ENCODE measurements around the gene KIFC3. TPM values are rescaled to one million over a fixed set of nuclear protein-coding genes. Genes with fewer than 3 reads are reported as not detected.

KIFC3 gene
- total RNA-seq, 2 experiments from 2014 or later = 0.54 to 0.89 TPM

GRCh38 chr16:57736419-57737351 is 65.6 kb downstream of the KIFC3 start:
- TF ChIP-seq, protein P1, sequence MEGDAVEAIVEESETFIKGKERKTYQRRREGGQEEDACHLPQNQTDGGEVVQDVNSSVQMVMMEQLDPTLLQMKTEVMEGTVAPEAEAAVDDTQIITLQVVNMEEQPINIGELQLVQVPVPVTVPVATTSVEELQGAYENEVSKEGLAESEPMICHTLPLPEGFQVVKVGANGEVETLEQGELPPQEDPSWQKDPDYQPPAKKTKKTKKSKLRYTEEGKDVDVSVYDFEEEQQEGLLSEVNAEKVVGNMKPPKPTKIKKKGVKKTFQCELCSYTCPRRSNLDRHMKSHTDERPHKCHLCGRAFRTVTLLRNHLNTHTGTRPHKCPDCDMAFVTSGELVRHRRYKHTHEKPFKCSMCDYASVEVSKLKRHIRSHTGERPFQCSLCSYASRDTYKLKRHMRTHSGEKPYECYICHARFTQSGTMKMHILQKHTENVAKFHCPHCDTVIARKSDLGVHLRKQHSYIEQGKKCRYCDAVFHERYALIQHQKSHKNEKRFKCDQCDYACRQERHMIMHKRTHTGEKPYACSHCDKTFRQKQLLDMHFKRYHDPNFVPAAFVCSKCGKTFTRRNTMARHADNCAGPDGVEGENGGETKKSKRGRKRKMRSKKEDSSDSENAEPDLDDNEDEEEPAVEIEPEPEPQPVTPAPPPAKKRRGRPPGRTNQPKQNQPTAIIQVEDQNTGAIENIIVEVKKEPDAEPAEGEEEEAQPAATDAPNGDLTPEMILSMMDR (IDR thresholded peaks at IDR 0.05) = no peak
- ChIA-PET CTCF (interaction anchor here (0.7 to 5.6 kb wide), 9 partner anchors 10 to 160 kb away, joined by 3 to 27 read pairs (median 6); no protein-coding TSS in a partner anchor), POLR2A (interaction anchor here (0.6 to 1.9 kb wide), 8 partner anchors 14 to 263 kb away, joined by 3 to 7 read pairs (median 3); partner anchors contain the start of genes USB1 and ZNF319)
- Mint-ChIP-seq H3K4me1 (ENCODE audit: low read depth) (peaks cover 18% of the 10 kb centered on the region), H3K9me3 (peaks cover 8% of the 10 kb centered on the region), H3K4me3 (peak overlapping the region; percentile 99), H3K36me3 (ENCODE audit: low read depth) (peaks cover 15% of the 10 kb centered on the region), H3K27me3 (no peaks in the 10 kb centered on the region), H3K27ac (peak overlapping the region; percentile 98)
- intact Hi-C loops (cut with micrococcal nuclease) = loop anchor here (10.0 kb wide), 1 partner anchor 132 kb away; no protein-coding TSS in a partner anchor
- ATAC-seq = no peak
- peak; percentile 69 for DNase-seq

- no peak for DNase-seq
- CTCF ChIA-PET = interaction anchor here (0.7 to 5.6 kb wide), 10 partner anchors 10 to 159 kb away, joined by 3 to 27 read pairs (median 6); no protein-coding TSS in a partner anchor
- peaks cover 15% of the 10 kb centered on the region for H3K36me3 Mint-ChIP-seq (ENCODE audit: low read depth)
- intact Hi-C loops (cut with micrococcal nuclease) = loop anchor here (10.0 kb wide), 1 partner anchor 131 kb away; no protein-coding TSS in a partner anchor
- peak within 1 kb of the TSS; percentile 98 for H3K27ac Mint-ChIP-seq
- no peak for ATAC-seq
- H3K9me3 Mint-ChIP-seq = peaks cover 8% of the 10 kb centered on the region
- POLR2A ChIA-PET = interaction anchor here (0.6 to 1.9 kb wide), 12 partner anchors 9 to 264 kb away, joined by 3 to 7 read pairs (median 3); partner anchors contain the start of genes CCDC102A, USB1 and ZNF319
- TF ChIP-seq, protein P1 (IDR thresholded peaks at IDR 0.05) = no peak
- H3K4me3 Mint-ChIP-seq = peak within 1 kb of the TSS; percentile 99
- no peaks in the 10 kb centered on the region for H3K27me3 Mint-ChIP-seq
- H3K4me1 Mint-ChIP-seq (ENCODE audit: low read depth) = peaks cover 18% of the 10 kb centered on the region
Measured at GRCh38 chr16:57735755-57736418, 66.4 kb downstream of the KIFC3 start, which contains the start of gene KATNB1. KATNB1 (plus strand) TSS chr16:57735770; CDS start chr16:57737244, 1,474 bp downstream.

DNA sequence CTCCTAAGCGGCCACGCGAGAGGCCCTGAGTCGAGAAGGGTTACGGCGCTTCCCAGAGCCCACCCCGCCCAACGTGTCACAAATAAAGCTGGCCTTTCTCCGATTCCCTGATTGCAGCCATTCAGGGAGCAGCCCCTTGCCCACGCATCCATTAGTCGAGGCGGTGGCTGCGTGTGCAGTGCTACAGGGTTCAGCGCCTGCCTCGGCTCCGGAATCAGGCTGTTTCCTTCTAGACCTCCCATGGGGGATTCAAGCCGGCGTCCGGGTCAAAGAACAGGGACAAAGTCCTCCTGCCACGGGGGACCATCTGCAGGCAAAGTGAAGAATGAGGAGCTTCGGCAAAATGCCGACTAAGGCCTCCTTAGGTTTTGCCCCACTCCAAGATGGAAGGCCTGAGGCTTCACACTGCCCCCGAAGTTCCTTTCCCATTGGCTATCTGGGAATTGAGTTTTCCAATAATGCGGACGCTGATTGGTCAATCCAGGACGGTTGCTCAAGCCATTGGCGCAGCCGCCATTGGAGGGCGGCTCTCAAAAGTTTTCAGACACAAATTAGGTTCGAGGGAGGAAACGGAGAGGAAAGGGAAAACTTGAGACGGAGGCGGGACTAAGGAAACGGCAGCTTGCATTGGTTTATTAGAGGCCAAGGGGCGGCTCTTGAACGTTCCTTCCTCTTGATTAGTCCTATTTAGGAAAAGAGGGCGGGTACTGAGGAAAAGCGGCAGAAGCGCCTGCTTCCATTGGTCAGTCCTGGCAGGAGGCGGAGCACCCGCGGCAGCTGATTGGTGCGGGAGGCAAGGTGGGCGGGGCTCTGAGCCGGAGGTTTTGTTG is 67.2 kb downstream of the KIFC3 start:
- H3K4me3 Mint-ChIP-seq = peak overlapping the region; percentile 99
- peaks cover 8% of the 10 kb centered on the region for H3K9me3 Mint-ChIP-seq
- DNase-seq (peak; percentile 99), ATAC-seq (peak; percentile 93)
- H3K27me3 Mint-ChIP-seq = no peaks in the 10 kb centered on the region
- TF ChIP-seq, protein P1 (IDR thresholded peaks at IDR 0.05) = no peak
- H3K27ac Mint-ChIP-seq = peak overlapping the region; percentile 98
- H3K36me3 Mint-ChIP-seq (ENCODE audit: low read depth) = peaks cover 15% of the 10 kb centered on the region
- ChIA-PET CTCF (interaction anchor here (0.7 to 5.6 kb wide), 6 partner anchors 14 to 158 kb away, joined by 3 to 27 read pairs (median 16); no protein-coding TSS in a partner anchor), POLR2A (interaction anchor here (0.6 to 1.9 kb wide), 11 partner anchors 8 to 565 kb away, joined by 3 to 7 read pairs (median 3); partner anchors contain the start of genes CCDC102A, CFAP20, USB1 and ZNF319)
- H3K4me1 Mint-ChIP-seq (ENCODE audit: low read depth) = peaks cover 18% of the 10 kb centered on the region
- intact Hi-C loops (cut with micrococcal nuclease) = loop anchor here (10.0 kb wide), 1 partner anchor 130 kb away; no protein-coding TSS in a partner anchor

DNA sequence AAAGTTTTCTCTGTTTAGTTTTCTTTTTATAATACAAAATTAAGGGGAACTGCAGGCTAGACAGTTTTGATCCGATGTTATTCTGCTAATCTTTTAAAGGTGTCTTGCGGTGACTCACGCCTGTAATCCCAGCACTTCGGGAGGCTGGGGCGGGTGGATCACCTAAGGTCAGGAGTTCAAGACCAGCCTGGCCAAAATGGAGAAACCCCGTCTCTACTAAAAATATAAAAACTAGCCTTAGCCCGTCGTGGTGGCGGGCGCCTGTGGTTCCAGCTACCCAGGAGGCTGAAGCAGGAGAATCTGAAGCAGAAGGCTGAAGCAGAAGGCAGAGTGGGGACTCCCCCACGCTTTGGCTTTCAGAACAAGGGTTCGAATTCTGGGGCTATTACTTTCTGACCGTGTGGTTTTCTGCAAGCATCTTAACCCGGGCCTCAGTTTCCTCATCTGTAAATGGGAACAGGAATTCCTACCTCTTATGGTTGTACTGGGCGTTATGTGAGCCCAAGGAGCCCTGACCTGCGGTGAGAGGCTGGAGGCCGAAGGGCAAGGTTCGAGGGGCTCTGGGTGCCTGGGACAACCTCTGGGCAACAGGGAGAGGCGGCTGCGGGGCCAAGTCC is 67.9 kb downstream of the KIFC3 start:
- Mint-ChIP-seq H3K4me1 (ENCODE audit: low read depth) (peaks cover 18% of the 10 kb centered on the region), H3K4me3 (peak overlapping the region; percentile 99), H3K9me3 (peaks cover 8% of the 10 kb centered on the region), H3K36me3 (ENCODE audit: low read depth) (peaks cover 15% of the 10 kb centered on the region), H3K27me3 (no peaks in the 10 kb centered on the region), H3K27ac (peak overlapping the region; percentile 98)
- TF ChIP-seq, protein P1 (IDR thresholded peaks at IDR 0.05) = no peak
- POLR2A ChIA-PET = interaction anchor here (0.6 to 1.4 kb wide), 7 partner anchors 8 to 564 kb away, joined by 3 to 4 read pairs (median 3); partner anchors contain the start of genes CCDC102A and CFAP20
- CTCF ChIA-PET = interaction anchor here (5.6 kb wide), 1 partner anchor 22 kb away, joined by 24 read pairs; no protein-coding TSS in a partner anchor
- ATAC-seq = no peak
- no peak for DNase-seq
- intact Hi-C loops (cut with micrococcal nuclease) = loop anchor here (10.0 kb wide), 1 partner anchor 130 kb away; no protein-coding TSS in a partner anchor

Measured in activated CD8-positive, alpha-beta T cell treated with anti-CD3 and anti-CD28 coated beads for 36 hours (primary cell).